GM12878 (cell line): ENCODE measurements around the gene ZNF396.

Experiments
- CEBPB ChIP-seq, 2 experiments: fragments of 150-350 bp in 1 of 2; IDR thresholded peaks; 2 replicates each; pipeline ENCODE4 v1.6.1; 2012 to 2014; ENCODE audit warnings: low read depth in 2 of 2, low read length in 2 of 2, borderline replicate concordance in 1 of 2, inconsistent platforms in 1 of 2
- CHD2 ChIP-seq: IDR thresholded peaks from 2 replicates; pipeline ENCODE4 v1.6.1; 2011; ENCODE audit warnings: low read depth, low read length, improper control_type of control experiment, borderline replicate concordance
- JUND ChIP-seq: IDR thresholded peaks from 2 replicates; pipeline ENCODE4 v1.6.1; 2012; ENCODE audit warnings: low read depth, mild to moderate bottlenecking, low read length, improper control_type of control experiment, moderate library complexity
- POLR2A ChIP-seq: IDR thresholded peaks from 2 replicates; pipeline ENCODE4 v1.6.1; 2011; ENCODE audit warnings: low read depth, mild to moderate bottlenecking, low read length
- SPI1 ChIP-seq: IDR thresholded peaks from 2 replicates; pipeline ENCODE4 v1.6.1; 2011; ENCODE audit warnings: low read depth, mild to moderate bottlenecking, low read length, moderate library complexity, borderline replicate concordance; ENCODE audit not compliant: insufficient read depth
- TF ChIP-seq, protein P1 (sequence below), 3 experiments: IDR thresholded peaks in 2 of 3; conservative IDR thresholded peaks in 1 of 3; 2 replicates each; pipeline ENCODE4 v1.5.1; 2011; ENCODE audit warnings: low read depth in 3 of 3, low read length in 3 of 3, mild to moderate bottlenecking in 3 of 3, control low read depth in 2 of 3, moderate library complexity in 2 of 3, inconsistent platforms in 1 of 3, mixed read lengths in 1 of 3; ENCODE audit not compliant: control insufficient read depth in 2 of 3, insufficient read depth in 1 of 3; ENCODE audit errors: extremely low read depth in 1 of 3

DNA sequence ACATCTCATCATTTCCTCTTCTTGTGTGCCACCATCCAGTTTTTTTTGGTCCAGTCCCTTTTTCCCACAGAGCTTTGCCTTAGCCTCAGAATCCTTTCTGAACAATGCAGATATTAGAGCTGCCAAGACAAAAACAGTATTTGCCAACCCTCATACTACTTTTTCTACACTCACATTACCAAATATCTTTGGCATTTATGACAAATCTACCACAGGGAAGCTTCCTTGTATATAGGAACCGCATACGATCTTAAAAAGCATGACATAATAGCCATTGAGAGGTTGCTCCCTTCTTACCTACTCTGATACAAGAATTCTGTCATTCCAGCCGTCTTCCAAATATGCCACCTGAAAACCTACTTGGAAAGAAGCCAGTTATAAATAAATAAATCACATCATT, 42.3 kb downstream of the ZNF396 start:
- TF ChIP-seq, protein P1, sequence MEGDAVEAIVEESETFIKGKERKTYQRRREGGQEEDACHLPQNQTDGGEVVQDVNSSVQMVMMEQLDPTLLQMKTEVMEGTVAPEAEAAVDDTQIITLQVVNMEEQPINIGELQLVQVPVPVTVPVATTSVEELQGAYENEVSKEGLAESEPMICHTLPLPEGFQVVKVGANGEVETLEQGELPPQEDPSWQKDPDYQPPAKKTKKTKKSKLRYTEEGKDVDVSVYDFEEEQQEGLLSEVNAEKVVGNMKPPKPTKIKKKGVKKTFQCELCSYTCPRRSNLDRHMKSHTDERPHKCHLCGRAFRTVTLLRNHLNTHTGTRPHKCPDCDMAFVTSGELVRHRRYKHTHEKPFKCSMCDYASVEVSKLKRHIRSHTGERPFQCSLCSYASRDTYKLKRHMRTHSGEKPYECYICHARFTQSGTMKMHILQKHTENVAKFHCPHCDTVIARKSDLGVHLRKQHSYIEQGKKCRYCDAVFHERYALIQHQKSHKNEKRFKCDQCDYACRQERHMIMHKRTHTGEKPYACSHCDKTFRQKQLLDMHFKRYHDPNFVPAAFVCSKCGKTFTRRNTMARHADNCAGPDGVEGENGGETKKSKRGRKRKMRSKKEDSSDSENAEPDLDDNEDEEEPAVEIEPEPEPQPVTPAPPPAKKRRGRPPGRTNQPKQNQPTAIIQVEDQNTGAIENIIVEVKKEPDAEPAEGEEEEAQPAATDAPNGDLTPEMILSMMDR (IDR thresholded peaks at IDR 0.05 in 2 of 3, conservative IDR thresholded peaks at IDR 0.05 in 1 of 3; ENCODE audit: control insufficient read depth in 2 of 3, extremely low read depth in 1 of 3, insufficient read depth in 1 of 3, low read depth in 3 of 3, low read length in 3 of 3) = no peak
- TF ChIP-seq CEBPB (IDR thresholded peaks at IDR 0.05; ENCODE audit: borderline replicate concordance in 1 of 2, low read depth in 2 of 2, low read length in 2 of 2) (no peak), POLR2A (no peak), CHD2 (no peak), SPI1 (no peak), JUND (no peak)
